Mammary epithelial cell (primary cell): ENCODE results near the gene COL6A1.

Source experiments
- EZH2 ChIP-seq: IDR thresholded peaks from 2 replicates; pipeline ENCODE4 v1.6.1; 2012; ENCODE audit warnings: low read length, inconsistent platforms, borderline replicate concordance
- TF ChIP-seq, protein P1 (sequence below), 2 donors: IDR thresholded peaks in 1 of 2; conservative IDR thresholded peaks in 1 of 2; 2 replicates each; pipeline ENCODE4 v1.5.1; 2011 to 2012; ENCODE audit warnings: inconsistent platforms in 2 of 2, low read length in 2 of 2, mild to moderate bottlenecking in 2 of 2, control low read depth in 1 of 2, low read depth in 1 of 2; ENCODE audit not compliant: insufficient read depth in 1 of 2; ENCODE audit errors: extremely low read depth in 1 of 2

DNA sequence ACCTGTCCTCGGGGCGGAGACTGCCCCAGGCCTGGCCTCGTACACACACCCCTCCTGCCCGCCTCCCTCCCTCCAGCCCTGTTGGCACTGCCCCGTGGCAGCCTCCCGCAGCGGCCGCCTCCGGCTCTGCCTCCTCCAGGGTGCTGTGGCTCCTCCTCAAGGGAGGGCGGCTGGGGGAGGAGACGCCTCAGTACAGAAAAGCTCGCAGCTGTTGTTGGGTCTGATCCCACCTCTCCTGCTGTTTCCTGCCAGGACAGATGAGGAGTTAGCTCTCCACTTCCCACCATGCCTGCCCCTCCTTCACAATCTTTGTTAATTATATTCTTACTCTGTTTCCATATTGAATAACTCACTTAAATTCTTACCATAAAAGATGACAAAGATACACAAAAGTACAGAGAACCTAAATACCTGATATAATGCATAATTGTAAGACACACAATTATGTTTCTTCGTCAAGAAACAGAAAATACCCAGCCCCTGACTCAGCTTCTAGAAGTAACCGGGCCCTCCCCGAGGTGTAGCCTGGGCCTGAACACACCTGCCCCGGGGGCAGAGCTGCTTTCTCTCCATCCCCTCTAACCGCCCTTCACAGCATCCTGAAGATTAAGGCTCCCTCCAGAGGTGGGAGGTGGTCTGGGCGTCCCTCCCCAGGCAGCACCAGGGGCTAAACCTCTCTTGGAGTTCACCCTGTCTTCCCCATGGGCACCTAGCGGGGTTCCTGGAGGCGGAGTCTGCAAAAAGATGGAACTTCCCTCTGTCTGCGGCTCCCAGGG, 30.6 kb upstream of the COL6A1 start:
- TF ChIP-seq, protein P1, sequence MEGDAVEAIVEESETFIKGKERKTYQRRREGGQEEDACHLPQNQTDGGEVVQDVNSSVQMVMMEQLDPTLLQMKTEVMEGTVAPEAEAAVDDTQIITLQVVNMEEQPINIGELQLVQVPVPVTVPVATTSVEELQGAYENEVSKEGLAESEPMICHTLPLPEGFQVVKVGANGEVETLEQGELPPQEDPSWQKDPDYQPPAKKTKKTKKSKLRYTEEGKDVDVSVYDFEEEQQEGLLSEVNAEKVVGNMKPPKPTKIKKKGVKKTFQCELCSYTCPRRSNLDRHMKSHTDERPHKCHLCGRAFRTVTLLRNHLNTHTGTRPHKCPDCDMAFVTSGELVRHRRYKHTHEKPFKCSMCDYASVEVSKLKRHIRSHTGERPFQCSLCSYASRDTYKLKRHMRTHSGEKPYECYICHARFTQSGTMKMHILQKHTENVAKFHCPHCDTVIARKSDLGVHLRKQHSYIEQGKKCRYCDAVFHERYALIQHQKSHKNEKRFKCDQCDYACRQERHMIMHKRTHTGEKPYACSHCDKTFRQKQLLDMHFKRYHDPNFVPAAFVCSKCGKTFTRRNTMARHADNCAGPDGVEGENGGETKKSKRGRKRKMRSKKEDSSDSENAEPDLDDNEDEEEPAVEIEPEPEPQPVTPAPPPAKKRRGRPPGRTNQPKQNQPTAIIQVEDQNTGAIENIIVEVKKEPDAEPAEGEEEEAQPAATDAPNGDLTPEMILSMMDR (conservative IDR thresholded peaks at IDR 0.05 in 1 of 2, IDR thresholded peaks at IDR 0.05 in 1 of 2; ENCODE audit: extremely low read depth in 1 of 2, insufficient read depth in 1 of 2, low read depth in 1 of 2, low read length in 2 of 2) = no peak
- no peak for TF ChIP-seq EZH2
